GM18499 (cell line): ENCODE results near the gene OR1J2.
"Not testable (repeated sequence)": the region's sequence is repeated elsewhere in the genome, so short reads cannot be mapped to it uniquely, and the experiment has no call there.

Source experiments
- ATAC-seq: cut with Tn5 transposase; IDR thresholded peaks from one replicate; pipeline ENCODE4 v1.9.1; 2021; ENCODE audit warnings: moderate number of reproducible peaks; ENCODE audit not compliant: insufficient read depth, unreplicated experiment

The OR1J2 gene

DNA sequence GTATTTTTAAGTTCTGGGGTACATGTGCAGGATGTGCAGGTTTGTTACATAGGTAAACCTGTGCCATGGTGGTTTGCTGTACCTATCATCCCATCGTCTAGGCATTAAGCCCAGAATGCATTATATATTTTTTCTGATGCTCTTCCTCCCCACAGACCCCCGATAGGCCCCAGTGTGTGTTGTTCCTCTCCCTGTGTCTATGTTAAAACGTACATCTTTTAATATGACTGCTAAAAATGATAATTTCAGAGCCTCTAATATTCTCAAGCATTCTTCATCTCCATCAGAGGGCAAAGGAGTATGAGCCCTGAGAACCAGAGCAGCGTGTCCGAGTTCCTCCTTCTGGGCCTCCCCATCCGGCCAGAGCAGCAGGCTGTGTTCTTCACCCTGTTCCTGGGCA is at the start of gene OR1J2:
OR1J2 (plus strand) TSS at position 301 of the 400 bp plus-strand sequence; CDS start at position 301, 0 bp downstream.
- no peak for ATAC-seq

DNA sequence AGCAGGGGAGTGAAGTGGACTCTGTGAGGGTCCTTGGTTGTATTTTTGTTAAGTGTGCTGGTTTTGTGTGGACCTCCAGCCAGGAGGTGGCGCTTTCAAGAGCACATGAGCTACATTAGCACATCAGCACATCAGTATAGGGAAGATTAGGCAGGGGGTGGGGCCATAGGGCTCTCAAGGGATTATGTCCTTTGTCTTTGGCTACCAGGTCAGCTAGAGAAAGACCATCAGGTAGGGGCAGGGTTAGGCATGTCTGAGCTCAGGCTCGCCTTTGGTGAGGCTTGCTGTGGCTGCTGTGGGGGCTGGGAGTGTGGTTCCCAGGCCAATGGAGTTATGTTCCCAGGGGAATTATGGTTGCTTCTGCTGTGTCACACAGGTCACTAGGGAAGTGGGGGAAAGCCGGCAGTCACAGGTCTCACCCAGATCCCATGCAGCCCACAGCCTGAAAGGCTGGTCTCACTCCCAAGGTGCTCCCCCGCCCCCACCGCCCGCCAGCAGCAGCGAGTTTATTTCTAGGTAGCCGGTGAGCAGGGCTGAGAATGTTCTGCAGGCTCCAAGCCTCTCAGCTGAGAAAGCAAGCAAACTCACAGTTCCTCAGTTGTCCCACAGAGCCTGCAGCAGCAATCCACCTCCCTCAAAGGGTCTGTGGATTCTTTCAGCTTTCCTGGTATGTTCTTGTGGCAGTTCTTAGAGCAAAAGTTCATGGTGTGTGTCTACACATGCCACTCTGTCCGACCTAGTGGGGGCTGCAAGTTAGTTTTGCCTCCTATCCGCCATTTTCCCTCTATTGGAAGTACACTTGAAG is 46.6 kb upstream of the OR1J2 start:
- no peak for ATAC-seq

- peak; percentile 67 for ATAC-seq
Measured at GRCh38 chr9:122464633-122465567, 45.7 kb upstream of the OR1J2 start.

- ATAC-seq: no peak
Measured at GRCh38 chr9:122466456-122466855, 44.1 kb upstream of the OR1J2 start.

DNA sequence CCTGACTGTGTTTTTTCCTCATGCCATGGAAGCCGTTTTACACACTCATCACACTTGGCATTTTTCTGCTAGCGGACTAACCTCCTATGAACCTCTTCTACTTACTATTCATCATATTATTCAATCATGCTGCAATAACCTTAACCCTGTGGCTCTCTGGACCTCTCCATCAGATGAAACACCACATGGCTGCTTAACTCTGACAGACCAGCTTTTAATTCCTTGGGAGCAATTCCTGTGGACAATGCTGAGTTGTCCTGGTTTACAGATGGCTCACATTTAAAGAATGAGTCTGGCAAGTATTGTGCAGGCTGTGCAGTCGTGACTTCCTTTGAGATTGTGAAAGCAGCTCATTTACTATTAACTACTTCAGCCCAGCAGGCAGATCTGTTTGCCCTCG is 41.9 kb upstream of the OR1J2 start:
- ATAC-seq: no peak

- no peak for ATAC-seq
Measured at GRCh38 chr9:122474561-122474960, 36.0 kb upstream of the OR1J2 start.

GRCh38 chr9:122475717-122476116 is 34.9 kb upstream of the OR1J2 start:
- ATAC-seq: no peak

DNA sequence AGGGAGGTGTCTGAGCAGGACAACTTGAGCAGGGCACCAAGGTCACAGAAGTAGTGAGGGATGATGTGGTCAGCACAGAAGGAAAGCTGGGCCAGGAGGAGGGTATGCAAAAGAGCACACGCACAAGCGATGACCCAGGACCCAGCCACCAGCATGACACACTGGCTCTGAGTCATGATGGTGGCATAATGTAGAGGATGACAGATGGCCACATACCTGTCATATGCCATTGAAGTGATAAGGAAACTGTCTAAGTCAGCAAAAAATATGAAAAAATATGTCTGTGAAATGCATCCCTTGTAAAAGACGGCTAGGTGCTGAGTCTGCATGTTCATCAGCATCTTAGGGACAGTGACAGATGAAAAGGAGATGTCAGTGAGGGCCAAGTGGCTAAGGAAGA is 33.3 kb upstream of the OR1J2 start:
- ATAC-seq: no peak

GRCh38 chr9:122477826-122478225 is 32.8 kb upstream of the OR1J2 start, which contains the start of gene OR1J1:
Gene OR1J1, minus strand, starts transcription at chr9:122477926. Its CDS starts 0 bp downstream, at chr9:122477926.
- no peak for ATAC-seq

GRCh38 chr9:122479062-122479461 is 31.5 kb upstream of the OR1J2 start:
- ATAC-seq: no peak

DNA sequence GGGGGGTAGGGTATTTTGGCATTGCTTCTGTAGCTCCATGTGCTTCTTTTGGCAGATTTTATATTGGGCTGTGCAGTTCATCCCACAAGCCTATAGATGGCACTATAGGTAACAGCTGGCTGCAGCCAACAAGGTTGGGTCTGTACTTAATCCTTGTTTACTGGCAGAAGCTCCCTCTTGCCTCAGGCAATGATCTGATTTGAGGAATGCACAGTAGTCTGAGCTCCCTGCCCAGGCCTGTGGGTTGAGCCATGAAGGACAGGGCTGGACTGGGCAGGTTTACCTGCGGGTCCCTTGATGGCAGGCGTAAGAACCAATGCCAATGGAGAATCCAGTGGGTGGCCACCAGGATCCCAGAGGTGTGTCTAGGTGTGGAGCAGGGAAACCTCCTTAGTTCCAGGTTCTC is 11.7 kb upstream of the OR1J2 start:
- no peak for ATAC-seq

DNA sequence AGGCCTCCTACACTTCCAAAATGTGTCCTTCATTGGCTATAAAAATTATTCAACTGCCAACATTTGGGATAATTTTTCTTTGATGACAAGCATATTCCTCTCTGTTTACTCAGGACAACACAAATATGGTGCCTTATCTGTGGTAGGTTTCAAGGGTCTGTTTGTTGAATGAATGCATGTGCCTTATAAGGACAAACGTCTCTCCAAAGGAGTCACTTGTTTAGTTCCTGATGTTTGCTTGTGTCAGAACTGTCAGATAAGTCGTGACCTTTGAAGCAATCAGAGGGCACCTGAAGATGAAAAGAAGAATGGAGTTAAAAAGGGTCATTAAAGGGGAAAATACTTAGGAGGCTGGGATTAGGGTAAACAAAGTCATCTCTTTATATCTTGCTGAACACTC is 3.6 kb upstream of the OR1J2 start:
- no peak for ATAC-seq

DNA sequence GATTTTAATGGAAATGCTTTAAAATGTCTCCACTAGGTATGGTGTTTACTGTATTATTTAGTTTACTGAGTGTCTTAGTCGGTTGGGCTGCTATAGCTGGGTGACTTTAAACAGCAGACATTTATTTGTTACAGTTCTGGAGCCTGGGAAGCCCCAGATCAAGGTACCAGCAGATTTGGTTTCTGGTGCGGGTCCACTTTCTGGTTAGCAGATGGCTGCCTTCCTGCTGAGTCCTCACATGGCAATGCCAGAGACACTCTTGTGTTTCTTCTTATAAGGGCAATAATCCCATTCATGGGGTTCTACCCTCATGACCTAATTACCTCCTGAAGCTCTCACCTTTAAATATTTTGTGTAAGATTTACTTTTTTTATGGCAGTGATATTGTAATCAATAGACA is 7.6 kb downstream of the OR1J2 start:
- ATAC-seq: no peak

DNA sequence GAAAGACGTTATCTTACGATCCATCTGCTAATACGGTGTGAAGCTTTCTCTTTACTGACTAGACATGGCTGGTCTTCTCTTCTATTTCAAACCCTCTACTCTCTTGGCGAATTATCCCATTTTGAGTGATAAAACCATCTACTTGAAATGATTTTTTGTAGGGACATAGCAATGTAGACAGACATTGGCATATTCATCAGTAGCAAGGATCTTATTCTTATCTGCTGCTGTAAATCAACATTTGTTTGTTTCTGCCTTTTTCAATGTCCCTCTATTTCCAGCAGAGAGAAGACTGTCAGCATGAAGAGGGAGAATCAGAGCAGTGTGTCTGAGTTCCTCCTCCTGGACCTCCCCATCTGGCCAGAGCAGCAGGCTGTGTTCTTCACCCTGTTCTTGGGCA is 8.2 kb downstream of the OR1J2 start, which contains the start of gene OR1J4:
OR1J4 (plus strand) TSS at position 301 of the 400 bp plus-strand sequence; CDS start at position 301, 0 bp downstream.
- ATAC-seq: no peak

DNA sequence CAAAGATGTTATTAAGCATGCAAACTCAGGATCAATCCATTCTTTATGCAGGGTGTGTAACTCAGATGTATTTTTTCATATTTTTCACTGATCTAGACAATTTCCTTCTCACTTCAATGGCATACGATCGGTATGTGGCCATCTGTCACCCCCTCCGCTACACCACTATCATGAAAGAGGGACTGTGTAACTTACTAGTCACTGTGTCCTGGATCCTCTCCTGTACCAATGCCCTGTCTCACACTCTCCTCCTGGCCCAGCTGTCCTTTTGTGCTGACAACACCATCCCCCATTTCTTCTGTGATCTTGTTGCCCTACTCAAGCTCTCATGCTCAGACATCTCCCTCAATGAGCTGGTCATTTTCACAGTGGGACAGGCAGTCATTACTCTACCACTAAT is 8.8 kb downstream of the OR1J2 start:
- no peak for ATAC-seq

GRCh38 chr9:122526602-122527001 is 16.0 kb downstream of the OR1J2 start:
- ATAC-seq: no peak

DNA sequence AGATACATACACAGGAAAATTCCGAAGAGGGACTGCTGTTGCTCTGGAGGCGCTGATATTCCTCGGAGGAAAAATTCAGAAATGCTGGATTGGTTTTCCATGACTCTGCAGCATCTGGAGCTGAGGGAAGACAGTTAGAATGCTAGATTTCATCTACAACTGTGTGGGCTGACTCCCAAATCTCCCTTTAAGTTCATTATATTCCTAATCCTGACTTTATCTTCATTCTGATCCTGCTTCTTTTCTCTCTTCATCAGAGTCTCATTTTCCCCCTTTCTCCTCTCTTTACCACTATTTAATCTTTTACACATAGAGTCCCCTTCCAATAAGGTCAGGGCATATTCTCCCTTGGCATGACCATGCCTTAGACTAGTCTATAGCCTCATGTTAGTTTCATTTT is 16.6 kb downstream of the OR1J2 start, which contains the start of gene OR1N1:
OR1N1 (minus strand) TSS at position 101 of the 400 bp plus-strand sequence; CDS start at position 101, 0 bp downstream.
- no peak for ATAC-seq

DNA sequence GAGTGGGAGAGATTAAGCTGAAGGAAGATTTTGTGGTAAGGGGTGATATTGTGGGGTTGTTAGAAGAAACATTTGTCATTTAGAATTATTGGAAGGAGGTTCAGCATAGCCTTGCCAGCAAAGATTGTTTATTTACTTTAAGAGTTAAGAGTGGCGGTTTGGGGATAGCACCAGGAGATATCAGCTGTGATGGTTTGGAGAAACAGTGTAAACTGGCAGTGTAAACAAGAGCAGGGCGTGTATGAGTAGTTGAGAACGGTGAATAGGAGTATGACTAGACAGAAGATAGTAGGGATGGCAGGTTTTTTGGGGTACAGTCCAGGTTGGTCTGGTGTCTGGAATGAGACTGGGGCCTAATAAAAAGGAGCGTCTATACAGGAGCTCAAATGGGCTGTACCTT is 20.6 kb downstream of the OR1J2 start:
- not testable (repeated sequence) for ATAC-seq

DNA sequence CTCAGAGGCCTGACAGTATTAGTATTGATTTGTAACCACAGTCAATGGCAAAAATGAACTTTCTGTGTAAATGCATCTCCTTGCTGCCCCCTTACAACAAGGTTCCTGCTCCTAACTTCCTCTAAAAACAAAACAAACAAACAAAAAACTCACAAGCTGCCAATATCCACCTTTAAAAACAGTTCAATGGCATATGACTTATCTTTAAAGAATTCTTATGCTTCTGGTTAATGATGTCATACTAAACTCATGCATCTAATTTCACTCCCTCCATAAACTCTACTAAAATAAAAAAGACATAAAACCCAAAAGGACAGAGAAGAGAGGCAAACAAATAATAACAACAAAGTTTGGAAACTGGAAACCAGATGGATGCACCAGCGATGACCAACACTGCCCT is 25.5 kb downstream of the OR1J2 start:
- no peak for ATAC-seq

GRCh38 chr9:122537066-122537465 is 26.5 kb downstream of the OR1J2 start:
- ATAC-seq: not testable (repeated sequence)

DNA sequence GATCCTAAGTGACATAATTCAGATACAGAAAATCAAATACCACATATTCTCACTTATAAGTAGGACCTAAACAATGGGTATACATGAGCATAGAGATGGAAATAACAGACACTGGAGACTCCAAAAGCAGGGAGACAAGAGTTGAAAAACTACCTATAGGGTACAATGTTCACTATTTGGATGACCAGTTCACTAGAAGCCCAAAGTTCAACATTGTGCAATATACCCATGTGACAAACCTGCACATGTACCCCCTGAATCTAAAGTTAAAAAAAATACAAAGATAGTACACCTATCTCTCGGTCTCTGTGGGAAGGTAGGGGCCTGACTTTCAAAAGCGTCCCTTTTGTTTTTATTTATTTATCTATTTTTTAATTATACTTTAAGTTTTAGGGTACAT is 28.2 kb downstream of the OR1J2 start:
- ATAC-seq: no peak
